Breast epithelium (tissue), 3 donors: ENCODE measurements around the gene FAM229A.

Source experiments
- CTCF ChIP-seq, 3 donors: fragments of 450-650 bp; IDR thresholded peaks; one replicate each; pipeline ENCODE4 v1.5.1; 2016 to 2017; ENCODE audit warnings: antibody characterized with exemption in 3 of 3, mild to moderate bottlenecking in 3 of 3, moderate library complexity in 3 of 3
- POLR2A ChIP-seq: fragments of 450-650 bp; IDR thresholded peaks from one replicate; pipeline ENCODE4 v1.6.1; 2016; ENCODE audit warnings: antibody characterized with exemption, mild to moderate bottlenecking, moderate library complexity
- POLR2AphosphoS5 ChIP-seq, 3 donors: sonication (generic); formaldehyde crosslinking; IDR thresholded peaks; one replicate each; pipeline ENCODE4 v1.6.1; 2017; ENCODE audit warnings: antibody characterized with exemption in 3 of 3

- TF ChIP-seq CTCF (IDR thresholded peaks at IDR 0.05) (no peak), POLR2A (no peak), POLR2AphosphoS5 (IDR thresholded peaks at IDR 0.05) (no peak)
Measured at GRCh38 chr1:32339363-32339978, 22.8 kb downstream of the FAM229A start.
